GM19328 (cell line): Measurements from ENCODE around the gene ARHGAP10.
A peak's percentile ranks its signal among the peaks of the same experiment; 100 is the strongest.
"Not testable (repeated sequence)": the region's sequence is repeated elsewhere in the genome, so short reads cannot be mapped to it uniquely, and the experiment has no call there.

Experiments
- ATAC-seq: cut with Tn5 transposase; IDR thresholded peaks from one replicate; pipeline ENCODE4 v1.9.1; 2021; ENCODE audit warnings: mild to moderate bottlenecking, moderate library complexity; ENCODE audit not compliant: unreplicated experiment

The ARHGAP10 gene

DNA sequence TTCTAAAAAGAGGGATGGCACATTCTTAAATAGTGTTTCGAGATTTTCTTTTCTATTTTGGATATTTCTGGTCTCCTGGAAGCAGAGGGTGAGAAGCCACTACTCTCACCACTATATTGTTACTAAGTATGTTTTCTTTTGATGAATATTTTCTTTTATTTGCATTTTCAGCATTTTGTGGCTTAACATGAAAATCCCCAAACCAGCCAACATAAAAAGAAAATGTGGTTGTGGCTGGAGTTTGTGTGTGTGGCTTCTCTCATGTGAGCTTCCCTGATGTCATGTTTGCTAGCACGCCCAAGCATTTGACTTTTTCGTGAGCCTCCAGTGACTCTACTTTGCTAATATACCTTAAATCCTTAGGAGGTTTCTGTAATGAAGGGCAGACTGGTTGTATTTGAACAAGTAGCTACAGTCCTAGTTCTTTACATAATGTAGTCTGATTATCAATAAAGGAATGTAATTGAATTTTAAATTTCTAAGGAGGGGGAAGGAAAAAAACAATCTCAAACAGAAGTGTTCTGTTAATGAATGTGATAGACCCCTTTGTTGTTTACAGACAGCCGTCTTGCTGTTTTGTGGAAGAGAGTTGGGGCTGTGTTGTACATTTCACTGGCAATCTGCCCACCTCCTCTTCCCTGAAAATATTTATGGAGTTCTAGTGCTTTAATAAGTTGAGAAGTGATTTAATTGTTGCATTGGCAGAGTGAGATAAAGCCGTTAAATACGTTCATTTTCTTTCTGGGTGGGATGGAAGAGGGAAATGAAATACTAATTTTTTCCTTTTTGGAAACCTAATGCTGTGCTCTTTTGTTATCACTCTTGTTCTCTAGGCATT is 114.6 kb downstream of the ARHGAP10 start:
- ATAC-seq: peak; percentile 85

DNA sequence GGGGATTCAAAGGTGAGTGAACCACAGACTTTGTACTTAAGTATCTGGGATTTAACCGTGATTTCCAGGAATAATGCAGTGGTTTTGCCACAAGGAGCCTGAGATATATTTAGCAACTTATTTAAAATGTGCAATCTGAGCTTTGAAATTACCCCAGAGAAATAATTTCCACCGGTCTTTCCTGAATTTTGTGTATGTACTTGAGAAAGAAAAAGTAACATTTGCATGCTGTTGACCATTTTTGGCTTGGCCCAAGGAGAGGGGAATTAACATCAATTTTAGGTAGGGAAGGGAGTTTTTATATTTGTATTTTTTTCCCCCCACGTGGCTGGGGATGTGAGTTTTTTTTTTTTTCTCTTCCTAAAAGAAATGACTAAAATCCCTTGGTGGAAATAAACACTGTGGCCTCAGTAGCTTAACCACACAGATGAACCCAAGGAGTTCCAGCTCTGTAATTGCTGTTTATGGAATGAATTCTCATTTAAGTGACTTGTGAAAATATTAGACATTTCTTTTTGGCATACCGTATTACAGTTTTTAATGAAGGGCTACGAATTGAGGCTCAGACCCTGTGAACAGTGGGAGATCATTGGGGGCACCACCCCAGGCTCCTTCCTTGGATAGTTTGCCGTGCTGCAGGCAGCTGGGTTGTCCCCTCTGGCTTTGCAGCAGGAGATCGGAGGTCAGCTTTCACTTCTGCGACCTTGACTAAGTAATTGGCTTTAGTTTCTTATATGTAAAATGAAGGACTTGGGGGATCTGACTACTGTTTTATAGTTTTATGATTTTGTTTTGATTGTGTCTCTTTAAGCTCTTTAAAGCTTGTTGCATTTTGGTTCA is 116.1 kb downstream of the ARHGAP10 start:
- ATAC-seq: no peak

DNA sequence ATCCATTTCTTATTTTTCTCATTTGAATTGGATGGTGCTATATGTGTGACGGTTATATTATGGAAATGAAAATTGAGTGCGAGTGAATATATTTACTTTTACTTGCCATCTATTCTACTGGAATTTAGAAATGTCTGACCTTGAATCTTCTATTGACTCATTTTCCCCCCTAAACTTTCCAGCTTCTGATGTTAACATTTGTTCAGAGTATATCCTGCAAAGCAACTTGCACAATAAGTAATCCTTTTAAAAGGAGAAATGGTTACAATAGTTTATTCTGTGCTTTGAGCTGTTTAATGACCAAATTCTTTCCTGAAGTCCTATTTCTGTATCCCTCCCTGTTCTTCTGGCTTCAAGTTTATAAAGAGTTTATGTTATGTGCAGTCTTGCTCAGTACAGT is 116.7 kb downstream of the ARHGAP10 start:
- no peak for ATAC-seq

DNA sequence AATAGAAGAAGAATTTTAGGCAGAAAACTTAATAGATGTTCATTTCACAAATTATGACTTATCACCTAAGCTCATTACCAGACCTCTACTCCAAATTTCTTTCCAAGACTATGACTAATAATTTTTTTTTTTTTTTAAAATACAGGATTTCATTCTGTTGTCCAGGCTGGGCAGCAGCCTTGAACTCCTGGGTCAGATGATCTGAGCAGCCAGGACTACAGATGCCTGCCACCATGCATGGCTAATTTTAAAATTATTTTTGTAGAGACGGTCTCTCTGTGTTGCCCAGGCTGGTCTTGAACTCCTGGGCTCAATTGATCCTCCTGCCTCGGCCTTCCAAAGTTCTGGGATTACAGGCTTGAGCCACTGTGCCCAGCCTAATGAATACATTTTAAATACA is 119.2 kb downstream of the ARHGAP10 start:
- ATAC-seq: no peak

DNA sequence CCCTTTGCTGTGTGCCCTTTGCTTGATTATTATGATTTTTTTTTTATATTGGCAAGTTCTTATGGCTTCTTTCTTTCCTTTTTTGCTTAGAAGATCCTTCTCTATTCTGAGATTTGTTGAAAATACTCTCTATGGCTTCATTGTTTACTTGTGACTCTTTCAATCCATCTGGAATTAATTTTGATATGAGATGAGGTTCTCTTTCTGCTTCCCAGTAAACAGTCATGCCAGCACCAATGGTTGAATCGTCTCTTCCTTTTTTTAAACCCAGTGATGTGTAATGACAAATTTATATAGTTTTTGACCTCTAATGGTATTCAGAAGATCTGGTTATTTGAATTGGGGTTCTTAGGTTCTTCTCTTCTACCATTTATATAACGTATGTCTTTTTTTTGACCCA is 121.8 kb downstream of the ARHGAP10 start:
- ATAC-seq: no peak

DNA sequence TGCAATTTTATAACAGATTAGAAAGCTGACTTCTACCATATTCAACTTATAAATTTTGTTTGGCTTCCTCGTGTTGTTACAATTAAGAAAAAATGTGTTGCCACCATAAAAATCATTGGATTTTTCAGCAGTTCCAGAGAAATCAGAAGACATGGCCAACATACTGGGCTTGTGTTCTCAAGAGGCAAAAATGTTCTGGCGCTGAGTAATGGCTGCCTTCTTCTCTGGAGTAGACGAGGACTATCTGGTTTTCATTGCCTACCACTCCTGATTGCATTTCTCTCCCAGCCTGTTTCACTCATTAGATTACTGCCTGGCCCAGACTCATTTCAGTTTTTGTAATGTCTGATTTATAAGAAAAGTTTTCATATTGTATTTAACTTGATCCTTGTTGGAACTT is 122.3 kb downstream of the ARHGAP10 start:
- ATAC-seq: no peak

DNA sequence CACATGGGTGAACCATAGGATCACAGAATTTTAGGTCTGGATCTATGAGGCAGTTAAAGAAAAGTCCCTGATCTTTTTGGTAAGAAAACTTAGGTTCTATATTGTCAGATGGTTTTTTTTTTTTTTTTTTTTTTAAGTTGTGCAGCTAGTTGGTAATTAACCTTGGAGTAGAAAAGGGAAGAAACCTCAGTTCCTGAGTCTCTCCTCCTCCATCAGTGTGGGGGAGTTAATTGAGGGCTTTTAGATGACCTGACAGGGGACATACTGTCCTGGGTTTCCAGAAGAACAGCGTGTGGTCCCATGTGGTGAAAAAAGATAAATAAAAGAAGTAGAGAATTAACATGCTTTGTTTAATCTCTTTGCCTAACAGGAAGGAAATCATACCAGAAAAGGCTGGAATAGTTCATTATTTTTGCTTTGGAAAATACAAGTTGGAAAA is 123.7 kb downstream of the ARHGAP10 start:
- ATAC-seq: no peak

DNA sequence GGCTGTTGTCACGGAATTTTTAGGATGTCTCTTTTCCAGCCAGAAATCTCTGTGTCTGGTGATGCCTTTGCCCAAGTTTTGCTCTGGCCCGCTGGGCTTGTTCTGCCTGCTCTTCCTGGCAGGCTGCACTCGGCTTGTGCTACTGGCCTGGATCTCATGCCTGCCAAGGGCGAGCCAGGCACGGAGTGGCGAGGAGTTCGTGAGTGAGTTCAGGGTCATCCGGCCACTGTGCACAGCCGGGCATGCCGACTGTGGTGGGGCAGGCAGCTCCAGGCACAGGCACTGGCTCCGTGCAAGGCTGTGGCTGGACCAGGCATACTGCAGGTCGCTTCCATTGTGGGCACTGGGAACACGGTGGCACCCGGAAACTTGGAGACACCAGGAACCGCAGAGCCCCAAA is 129.1 kb downstream of the ARHGAP10 start:
- no peak for ATAC-seq

DNA sequence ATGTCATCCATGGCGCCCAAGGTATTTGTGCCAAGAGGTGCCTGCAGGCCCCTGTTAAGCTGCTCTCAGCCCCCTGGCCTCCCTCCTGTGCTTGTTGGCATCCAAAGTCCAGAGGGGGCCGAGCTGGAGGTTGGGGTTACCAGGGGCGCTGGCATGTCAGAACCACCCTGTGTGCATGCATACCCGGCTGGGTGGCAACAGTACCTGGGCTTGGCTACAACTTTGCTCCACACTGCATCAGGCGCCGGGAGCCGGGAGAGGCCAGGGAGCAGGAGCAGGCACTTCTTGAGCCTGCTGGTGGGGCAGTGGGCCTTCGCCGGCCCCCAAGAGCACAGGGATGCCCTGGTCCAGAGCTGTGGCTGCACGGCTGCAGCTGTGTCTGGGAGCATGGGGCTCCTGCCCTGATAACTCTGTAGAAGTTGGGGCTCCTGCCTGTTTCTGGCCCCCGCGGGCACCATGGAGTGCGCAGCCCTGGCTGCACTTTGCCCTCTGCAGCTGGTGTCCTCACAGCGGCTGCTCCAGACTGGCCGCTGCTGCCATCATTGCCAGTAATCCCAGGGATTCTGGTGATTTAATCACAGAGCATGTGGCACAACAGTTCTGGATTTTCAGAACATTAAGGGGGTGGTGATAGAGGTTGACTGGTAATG is 130.3 kb downstream of the ARHGAP10 start:
- no peak for ATAC-seq

DNA sequence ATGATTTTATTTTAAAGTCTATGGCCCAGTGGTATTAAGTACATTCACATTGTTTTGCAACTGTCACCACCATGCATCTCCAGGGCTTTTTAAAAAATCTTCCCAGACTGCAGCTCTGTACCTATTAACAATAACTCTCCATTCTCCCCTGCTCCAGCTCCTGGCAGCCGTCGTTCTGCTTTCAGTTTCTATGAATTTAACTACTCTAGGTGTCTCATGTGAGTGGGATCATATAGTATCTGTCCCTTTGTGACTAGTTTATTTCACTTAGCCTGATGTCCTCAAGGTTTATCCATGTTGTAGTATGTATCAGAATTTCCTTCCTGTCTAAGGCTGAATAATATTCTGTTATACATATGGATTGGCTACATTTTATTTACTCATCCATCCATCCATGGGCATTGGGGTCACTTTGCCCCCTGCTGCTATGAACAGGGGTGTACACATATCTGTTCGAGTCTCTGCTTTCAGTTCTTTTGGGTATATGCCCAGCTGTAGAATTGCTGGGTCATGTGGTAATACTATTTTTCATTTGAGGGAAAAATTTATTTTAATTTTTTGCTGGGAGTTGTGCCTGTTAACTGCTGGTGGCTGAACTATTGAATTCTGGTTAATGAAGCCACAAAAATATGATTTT is 131.3 kb downstream of the ARHGAP10 start:
- ATAC-seq: no peak

DNA sequence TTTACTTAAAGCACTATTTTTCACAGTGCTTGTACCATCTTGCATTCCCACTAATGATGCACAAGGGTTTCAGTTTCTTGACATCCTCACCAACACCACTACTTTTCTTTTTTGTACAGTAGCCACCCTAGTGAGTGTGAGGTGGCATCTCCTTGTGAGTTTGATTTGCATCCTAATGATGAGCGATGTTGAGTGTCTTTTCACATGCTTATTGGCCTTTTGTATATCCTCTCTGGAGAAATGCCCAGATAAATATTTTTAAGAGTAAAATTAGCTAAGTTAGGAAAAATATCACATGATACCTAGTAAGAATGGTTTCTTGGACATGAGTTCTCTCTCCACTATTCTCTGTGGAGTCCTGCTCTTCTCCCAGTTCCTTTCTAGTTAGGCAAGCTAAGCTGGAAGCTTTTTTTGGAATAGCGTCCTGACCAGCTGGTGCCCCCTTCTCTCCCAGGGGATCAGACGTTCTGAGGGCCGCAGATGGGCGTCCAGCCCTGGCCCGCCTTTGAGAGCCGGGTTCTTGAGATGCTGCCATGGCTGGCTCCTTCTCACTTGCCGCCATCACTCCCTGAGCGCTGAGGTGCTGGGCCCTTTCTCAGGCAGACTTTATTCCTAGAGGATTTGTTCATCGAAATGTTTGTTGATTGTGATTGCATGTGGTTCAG is 132.1 kb downstream of the ARHGAP10 start:
- no peak for ATAC-seq

DNA sequence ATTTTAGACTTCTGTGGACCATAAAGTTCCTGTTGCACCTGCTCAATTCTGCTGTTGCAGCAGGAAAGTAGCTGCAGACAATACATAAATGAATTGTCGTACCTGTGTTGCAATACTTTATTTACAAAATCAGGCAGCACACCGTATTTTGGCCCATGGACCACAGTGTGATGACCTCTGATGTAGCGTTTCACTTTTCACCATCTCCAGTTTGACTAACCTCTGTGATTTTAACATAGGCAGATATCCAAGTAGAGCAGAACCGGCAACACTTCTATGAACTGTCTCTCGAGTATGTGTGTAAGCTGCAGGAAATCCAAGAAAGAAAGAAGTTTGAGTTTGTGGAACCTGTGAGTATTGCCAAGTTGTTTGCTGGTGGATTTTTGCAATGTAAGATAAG is 132.7 kb downstream of the ARHGAP10 start:
- no peak for ATAC-seq

DNA sequence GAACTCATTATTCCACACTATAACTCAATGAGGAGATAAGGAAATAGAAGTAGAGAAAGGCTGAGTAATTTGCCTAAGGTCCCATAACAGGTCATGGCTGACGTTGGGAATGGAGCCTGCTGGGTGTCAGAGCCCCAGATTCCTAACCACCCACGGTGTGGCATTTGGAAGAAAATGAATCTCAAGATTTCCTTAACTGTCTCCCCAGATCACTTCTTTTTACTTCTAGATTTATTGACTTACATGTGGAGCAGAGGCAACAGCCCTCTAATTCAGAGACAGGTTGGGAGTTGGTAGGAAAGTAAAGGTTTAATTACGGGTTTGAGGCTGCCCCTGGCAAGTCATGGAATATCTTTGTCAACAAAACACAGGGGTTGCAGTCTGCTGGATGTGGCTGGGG is 134.0 kb downstream of the ARHGAP10 start:
- ATAC-seq: no peak

DNA sequence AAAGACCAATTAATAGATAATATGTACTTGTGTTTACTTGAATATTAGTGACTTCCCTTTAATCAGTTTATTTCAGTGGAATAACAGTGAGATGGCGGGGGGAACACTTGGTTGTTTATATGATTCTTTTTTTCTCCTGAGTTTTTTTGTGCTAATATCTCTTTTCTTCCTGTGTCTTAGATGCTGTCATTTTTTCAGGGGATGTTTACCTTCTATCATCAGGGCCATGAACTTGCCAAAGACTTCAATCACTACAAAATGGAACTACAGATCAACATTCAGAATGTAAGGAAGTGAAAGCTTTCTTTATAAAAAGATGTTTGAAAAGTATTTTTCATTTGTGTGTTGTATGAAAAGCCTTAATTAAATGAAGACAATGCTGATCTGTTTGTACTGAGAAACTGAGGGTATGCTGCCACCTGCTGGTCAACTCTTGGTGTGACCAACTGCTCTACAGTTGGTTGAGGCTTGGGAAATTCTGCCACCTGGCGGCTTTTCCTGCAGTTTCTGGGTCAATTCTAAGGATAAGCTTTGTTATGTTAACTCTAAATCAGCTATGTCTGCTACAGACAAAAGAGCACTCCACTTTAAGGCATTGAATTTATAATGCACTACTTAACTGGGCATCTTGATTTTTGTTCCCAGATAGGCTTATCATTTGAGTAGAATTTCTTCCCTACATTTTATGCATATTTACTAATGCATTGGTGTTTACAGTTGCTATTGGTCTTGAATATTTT is 134.8 kb downstream of the ARHGAP10 start:
- peak; percentile 88 for ATAC-seq

DNA sequence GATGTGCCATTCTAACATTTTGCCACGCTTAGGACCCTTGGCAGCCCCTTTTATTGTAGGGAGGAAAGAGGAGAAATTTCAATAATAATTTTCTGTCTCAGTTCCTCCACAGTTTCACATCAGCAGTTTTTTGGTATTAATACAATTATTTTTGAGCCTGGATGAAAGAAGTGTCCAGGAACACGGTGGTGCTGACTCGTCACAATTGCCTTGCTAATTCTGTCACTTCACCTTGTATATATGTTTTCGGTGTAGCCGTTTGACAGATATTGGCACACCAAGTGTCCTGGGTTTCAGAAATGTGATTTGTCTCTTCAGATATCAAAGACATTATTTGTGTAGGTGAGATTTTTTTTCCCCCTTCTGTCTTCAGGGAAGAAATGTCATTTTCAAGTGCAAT is 142.2 kb downstream of the ARHGAP10 start:
- ATAC-seq: no peak

DNA sequence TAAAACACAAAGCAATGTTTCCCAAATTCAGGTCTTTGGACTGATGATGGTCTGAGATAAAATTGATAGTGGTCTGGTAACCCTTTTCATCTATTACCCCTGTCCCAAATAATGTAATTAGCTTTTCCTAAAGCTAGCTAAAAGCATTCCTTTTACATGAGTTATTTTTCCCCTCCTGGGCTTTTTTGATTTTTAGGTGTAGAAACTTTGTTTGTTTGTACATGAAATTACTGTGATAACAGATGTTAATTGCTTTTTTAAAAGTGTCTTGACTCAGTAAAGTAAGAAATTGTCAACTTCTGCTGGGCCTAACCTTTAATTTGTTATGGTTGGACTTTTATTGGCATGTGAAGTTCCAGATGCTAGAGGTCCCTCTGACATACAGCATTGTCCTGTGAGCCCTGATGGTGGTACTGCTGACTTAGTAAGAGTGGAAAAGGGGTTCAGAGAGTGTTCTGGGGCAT is 145.5 kb downstream of the ARHGAP10 start:
- no peak for ATAC-seq

DNA sequence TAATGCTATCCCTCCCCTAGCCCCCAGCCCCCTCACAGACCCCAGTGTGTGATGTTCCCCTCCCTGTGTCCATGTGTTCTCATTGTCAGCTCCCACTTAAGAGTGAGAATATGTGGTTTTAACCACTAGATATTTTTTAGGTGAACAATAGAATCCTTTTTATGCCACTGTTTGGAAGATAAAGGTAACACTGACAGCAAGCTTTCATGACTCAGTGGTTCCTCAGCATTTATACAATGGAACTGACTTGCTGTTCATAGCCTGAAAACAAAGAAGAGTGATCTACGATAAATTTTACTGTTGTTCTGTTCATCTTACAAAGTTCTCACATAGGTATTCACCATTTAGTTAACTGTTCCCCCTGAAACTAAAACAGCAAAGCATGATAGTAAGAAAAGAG is 147.8 kb downstream of the ARHGAP10 start:
- ATAC-seq: no peak

DNA sequence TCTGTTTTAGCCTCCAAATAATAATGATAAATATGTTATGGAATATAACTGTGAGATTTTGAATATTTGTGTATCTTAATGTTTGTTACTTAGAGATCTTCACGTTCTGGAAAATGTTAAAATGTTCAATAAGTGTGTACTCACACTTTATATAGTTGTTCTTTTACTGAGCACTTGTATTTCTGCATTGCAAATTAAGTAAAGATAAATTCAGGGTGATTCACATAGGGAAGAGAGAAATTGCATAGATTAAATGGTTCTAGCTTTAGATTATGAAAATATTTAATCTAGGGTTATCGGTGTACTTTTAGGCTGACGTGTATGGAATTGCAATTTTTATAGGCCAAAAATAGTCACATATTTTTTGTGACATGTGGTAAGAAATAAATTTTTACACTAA is 148.6 kb downstream of the ARHGAP10 start:
- no peak for ATAC-seq

DNA sequence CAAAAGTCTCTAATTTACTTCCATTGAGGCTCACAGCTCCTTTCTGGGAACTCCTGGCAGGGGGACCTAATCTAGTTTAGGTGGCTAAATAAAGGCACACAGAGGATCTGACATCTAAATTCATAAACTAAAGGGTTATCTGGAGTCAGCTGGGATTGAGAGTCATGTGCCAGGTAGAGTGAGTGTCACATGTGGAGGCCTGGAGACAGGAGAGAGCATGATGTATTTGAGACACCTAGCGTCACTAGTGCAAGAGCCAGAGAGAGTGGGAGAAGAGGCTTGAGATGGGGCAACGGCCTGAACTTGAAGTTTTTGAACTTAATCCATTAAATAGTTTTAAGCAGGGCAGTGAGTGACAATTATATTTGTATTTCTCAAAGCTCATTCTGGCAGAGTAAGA is 152.6 kb downstream of the ARHGAP10 start:
- no peak for ATAC-seq

DNA sequence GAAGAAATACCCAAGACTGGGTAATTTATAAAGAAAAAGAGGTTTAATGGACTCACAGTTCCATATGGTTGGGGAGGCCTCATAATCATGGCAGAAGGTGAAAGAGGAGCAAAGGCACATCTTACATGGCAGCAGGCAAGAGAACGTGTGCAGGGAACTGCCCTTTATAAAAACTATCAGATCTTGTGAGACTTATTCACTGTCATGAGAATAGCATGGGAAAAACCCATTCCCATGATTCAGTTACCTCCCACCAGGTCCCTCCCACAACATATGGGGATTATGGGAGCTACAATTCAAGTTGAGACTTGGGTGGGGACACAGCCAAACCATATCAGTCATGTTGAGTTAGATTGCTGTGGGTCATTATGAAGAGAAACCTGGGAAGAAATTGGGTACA is 153.3 kb downstream of the ARHGAP10 start:
- ATAC-seq: not testable (repeated sequence)
